Epithelial cell of prostate (primary cell): ENCODE data around the gene OR10J4.
"Not testable (repeated sequence)": the region's sequence is repeated elsewhere in the genome, so short reads cannot be mapped to it uniquely, and the experiment has no call there.

Experiments
- DNase-seq: peaks from one replicate; pipeline ENCODE4 v3.0.0-alpha.2; 2011; ENCODE audit warnings: low read depth, low spot score
- H3K27ac ChIP-seq: fragments of 450-650 bp; 2 replicates; pipeline ENCODE4 v1.5.1; 2017; ENCODE audit warnings: mild to moderate bottlenecking

Gene OR10J4

DNA sequence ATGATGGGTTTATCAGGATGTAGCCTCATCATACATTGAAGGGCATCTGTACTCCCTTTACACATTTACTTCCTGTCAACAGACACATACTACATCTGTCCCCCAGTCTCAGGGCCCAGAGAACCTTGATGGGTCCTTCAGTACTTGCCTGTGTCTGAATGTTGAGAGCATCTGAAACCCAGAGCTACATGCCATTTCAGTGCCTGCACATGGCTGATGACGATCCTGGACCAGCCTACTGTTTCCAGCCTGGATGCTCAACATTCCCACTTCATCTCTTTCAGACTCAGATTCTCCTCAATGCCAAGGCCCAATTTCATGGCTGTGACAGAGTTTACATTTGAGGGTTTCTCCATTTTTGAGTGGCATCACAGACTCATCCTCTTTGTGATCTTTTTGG is at the start of gene OR10J4:
Gene OR10J4, plus strand, starts transcription at position 301 of the 400 bp plus-strand sequence.
- DNase-seq = no peak
- H3K27ac ChIP-seq = no peak within 1 kb of the TSS

DNA sequence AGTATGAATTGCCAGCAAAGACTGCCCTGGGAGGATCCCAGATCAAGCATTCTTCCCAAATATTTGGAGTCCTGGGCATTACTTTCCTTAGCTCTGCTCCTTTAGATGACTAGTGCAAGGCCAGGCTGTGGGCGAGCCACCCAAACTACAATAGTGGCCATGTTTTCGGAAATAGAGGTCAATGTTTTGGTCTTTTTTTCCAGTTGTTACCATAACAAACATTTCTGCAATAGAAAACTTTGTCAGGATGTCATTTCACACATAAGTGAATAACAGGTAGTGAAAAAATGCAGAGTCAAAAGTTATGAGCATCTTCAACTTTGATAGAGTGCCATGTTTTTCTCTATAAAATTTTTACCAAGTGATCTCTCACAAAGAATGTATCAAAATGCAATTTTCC is 25.2 kb upstream of the OR10J4 start:
- no peak overlapping the region for H3K27ac ChIP-seq
- DNase-seq = no peak

DNA sequence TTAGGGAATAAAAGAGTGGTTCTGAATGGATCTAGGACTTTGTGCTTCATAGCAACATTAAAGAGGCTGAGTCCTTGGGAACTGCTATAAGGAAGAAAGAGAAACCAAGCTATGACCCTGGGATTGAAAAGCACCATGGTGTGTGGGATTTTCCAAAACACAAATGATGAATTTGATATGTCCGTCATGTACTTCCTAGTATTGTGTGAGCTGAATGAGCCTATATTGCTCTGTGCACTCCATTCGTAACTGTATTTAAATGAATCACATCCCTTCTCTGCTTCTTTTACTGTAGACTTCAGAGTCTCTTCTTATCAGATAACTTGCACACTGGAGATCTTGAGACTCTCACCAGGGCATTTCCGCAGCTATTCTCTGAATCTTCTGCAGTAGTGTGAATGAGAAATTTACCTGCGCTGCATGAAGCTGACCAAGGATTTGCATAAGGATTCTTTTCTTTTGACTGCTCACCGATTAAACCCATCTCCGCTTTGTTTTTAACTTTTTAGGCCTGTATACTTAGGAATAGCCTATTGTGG is 23.1 kb upstream of the OR10J4 start:
- H3K27ac ChIP-seq = no peak overlapping the region
- DNase-seq = no peak

DNA sequence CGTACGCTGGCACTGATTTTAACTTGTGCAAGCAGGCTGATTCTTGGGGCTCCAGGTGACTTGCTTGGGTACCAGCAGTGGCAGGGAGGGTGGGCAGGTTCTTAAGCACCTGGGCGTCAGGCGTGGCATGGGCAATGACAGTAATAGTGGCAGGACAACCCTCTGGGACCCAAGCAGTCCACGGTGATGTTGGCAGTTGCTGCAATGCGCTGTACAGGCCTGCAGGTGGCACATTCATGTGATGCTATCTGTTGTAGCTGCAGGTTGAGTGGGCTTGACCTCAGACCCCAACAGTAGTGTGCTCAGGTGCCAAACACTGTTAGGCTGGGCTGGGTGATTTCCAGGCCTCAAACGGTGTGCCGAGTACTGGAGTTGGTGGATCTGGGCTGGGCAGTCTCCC is 10.2 kb upstream of the OR10J4 start:
- DNase-seq = no peak
- no peak overlapping the region for H3K27ac ChIP-seq

DNA sequence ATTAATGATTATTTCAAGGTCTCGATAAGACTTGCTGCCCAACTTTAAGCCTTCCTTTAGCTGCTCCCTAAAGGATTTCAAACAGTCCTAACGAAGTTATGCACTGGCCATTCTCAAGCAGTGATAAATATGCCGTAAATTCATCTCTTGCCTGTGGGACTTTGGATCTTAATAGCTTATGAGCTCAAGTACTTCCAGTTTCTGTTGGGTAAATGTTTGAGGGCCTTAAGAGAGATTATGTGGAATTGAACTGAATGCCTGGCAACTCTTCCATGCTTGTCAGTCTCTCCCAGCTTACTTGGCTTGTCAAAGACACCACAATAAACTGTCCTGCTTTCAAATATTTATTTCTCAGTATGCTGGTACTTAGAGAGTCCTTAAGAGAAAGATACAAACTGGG is 3.5 kb upstream of the OR10J4 start:
- no peak for DNase-seq
- H3K27ac ChIP-seq = no peak overlapping the region

DNA sequence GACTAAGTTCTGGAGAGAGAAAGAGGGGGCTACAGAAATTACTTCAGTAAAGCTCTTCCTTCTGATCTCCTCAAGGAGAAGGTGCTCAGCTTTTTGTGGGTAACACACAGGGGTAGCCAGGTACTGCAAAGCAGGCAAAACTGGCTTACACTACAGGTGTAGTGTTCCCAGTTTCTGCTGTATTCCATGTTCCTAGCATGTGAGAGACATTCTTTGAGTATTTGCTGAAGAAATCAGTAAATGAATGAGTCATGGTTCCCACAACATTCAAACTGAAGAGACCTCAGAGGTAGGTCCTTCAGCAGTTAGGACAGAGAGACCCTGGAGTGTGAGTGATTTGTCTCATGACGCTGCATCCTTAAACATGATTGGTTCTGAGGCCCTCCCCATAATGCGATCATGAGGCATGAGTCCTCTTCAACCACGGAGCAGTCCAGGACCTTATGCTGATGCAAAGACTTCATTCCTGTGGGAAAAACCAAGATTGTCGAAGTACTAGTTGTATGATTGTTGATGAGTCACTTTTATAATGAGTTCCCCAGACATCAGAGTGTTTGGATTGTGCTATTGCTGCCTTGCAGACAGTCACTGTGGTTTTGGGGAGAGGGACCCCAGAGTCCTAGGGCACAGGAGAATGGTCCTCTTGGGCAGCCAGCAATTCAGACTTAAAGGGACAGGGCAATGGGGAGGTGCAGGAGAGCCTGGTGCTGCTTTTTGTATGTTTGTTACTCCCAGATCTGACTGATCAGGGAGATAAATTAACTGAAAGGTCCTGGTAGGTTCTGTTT is 2.7 kb upstream of the OR10J4 start:
- no peak overlapping the region for H3K27ac ChIP-seq
- peak; percentile 6 for DNase-seq

DNA sequence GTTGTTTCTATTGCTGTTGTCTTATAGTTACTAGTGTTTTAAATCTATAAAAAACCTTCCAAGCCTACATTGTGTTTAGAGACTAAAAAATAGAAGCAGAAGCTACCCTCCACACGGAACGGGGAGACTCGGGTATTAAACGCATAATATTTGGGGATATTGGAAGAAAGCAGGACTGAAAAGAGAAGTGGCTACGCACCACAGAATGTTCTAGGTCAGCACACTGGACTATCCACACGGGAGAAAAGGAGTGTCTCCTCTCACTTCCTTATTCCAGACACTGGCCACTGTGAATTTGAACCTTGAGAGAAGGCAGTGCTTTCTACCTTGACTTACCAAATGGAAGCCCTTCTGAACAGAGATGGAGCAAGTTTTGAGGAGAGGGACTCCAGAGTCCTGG is 1.0 kb upstream of the OR10J4 start:
- H3K27ac ChIP-seq = no peak overlapping the region

DNA sequence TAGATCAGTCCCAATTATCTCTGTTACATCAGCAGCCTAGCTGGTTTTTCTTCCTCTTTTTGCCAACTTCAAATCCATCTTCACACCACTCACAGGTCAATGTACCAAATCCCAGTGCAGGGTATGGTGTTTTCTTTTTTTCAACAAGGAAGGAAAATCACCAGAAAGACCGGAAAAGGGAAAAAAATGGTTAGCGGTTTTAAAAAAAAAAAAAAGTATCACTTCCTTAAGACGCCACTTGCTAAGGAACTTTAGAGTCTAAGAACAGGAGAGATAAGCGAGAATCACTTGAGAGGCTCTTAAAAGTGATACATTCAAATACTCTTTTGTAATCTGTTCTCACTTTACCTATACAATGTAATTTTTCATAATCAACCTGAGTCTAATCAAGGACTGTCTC is 4.5 kb downstream of the OR10J4 start:
- no peak overlapping the region for H3K27ac ChIP-seq
- no peak for DNase-seq

More for the DNA sequence above, 1.0 kb upstream of the OR10J4 start:
- DNase-seq = no peak

DNA sequence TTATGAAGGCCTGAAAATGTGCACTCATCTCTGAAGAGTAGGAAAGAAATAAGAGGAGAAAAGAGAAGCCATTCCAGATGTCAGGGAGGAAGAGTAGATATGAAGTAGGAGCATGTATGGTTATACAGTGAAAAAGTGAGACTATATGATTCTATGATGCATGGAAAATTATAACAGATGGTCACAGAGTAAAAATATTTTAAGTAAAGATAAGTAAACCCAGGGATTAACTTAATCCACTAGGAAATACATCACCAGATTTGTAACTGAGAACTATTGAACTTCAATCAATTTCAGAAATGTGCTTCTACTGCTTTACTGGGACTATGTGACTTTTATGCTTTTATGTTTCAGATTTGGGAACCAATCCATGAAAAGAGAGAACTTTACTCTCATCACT is 7.4 kb downstream of the OR10J4 start, which contains the start of gene OR10J1:
Gene OR10J1, plus strand, starts transcription at position 301 of the 400 bp plus-strand sequence. Its CDS starts 70 bp downstream, at position 371.
- no peak within 1 kb of the TSS for H3K27ac ChIP-seq
- DNase-seq = no peak

DNA sequence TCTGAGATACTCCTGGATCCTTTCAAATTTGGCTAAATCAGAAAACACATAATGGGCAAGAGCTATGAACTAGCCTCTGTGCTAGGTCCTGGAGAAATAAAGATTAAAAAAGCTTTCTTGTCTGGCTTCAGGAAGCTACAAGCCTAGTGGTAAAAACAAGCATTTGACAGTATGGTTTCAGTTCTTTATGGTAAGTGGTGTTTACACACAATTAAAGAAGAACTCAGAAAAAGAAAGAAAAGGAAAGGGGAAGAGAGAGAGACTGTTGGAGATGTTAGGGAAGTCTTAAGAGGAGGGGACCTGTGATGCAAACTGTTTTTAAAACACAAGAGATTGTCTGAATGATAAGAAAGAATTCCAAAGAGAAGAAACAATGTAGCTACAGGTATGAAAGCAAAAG is 9.4 kb downstream of the OR10J4 start:
- no peak for DNase-seq
- no peak overlapping the region for H3K27ac ChIP-seq

DNA sequence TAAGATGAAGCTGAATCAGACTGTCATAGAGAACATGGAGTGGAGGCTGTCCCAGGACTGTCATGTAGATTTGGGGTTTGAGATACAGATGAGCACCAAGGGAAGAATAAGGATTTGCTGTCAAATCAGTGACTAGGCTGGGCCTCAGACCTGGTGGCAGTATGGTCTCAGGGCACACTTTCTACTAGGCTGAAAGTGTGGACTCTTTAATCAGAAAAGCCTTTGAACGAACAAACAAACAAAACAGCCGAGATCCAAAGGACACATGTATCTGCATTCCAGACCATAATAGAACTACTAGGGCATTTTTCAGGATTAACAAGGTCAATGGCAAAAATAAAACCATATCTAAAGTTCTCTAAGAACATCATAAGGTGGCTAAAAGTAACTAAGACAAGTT is 10.4 kb downstream of the OR10J4 start:
- no peak overlapping the region for H3K27ac ChIP-seq
- DNase-seq = no peak

DNA sequence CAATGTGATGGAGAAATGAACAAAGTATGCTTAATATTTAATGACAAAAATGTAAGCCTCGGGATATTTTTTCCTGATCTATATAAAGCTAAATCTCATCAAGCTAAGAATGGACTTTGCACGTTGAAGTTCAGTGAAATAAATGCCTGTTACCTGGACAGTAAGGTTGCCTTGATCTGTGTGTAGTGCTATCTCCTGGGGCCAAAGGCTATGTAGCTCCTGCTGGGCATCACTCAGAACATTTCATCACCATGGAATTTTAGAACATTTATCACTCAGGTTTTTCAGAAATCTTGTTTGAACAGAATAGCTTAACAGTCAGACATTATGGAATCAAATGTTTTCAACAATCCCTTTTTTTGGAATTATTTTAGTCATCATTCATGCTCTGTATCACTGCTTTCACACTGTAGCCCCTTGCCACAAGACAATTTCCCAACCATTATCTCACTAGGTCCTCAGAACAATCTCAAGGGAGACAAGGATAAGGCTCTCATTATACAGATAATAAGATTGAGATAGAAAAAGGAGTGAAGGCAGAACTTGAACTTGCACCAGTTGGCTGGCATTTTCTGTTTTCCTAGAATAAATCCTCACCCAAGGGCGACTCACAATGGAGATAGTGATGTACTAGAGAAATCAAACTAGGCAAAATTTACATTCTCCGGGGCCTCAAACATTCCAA is 11.2 kb downstream of the OR10J4 start:
- DNase-seq = no peak
- no peak overlapping the region for H3K27ac ChIP-seq

DNA sequence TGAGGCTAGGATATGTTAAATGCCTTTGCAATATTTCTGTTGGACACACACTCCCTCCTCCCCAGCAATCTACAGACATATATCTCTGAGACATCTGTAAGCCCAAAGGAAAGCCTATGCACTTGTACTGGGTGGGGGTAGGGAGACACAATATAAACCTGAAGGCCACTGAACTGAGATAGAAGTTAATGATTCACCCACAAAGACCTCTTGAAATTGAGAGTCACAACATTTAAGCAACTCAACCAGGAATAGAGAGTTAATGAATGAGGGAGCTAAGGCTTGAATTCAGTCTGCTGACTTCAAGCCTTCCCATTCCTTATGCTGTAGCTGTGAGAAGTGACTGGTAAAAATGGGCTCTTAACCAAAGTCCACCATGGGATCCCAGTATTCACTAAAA is 12.5 kb downstream of the OR10J4 start:
- no peak for DNase-seq
- no peak overlapping the region for H3K27ac ChIP-seq

DNA sequence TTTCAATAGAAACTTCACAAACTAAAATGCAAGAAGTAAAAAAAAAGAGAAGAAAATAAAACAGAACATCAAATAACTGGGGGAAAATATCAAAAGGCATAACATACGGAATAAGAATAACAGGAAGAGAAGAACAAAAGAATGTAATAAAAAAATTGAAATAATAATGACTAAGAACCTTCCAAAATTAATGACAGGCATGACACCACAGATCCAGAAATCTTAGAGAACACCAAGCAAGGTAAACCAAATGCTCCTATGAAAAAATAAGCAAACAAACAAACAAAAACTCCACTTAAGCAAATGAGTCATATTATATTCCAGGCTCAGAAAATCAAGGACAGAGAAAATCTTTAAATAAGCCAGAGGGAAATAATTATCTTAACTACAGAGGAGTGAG is 16.2 kb downstream of the OR10J4 start:
- no peak for DNase-seq
- H3K27ac ChIP-seq = no peak overlapping the region

DNA sequence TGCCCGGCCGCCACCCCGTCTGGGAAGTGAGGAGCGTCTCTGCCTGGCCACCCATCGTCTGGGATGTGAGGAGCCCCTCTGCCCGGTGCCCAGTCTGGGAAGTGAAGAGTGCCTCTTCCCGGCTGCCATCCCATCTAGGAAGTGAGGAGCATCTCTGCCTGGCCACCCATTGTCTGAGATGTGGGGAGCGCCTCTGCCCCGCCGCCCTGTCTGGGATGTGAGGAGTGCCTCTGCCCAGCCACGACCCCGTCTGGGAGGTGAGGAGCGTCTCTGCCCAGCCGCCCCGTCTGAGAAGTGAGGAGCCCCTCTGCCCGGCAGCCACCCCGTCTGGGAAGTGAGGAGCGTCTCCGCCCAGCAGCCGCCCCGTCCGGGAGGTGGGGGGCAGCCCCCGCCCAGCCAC is 17.6 kb downstream of the OR10J4 start:
- not testable (repeated sequence) for DNase-seq, H3K27ac ChIP-seq

DNA sequence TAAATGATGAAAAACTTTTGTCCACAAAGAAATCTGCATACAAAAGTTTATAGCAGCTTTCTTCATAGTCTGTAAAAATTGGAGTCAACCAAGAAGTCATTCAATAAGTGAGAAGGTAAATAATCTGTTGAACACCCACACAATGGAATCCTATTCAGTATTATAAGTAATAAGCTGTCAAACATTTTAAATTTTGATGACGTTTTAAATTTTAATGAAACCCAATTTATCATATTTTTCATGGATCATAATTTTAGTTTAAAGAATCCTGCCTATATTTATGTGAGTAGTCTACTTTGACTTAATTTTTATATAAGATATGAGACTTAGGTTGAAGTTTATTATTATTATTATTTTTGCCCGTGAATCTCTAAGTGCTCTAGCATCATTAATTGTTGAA is 27.5 kb downstream of the OR10J4 start:
- no peak overlapping the region for H3K27ac ChIP-seq

DNA sequence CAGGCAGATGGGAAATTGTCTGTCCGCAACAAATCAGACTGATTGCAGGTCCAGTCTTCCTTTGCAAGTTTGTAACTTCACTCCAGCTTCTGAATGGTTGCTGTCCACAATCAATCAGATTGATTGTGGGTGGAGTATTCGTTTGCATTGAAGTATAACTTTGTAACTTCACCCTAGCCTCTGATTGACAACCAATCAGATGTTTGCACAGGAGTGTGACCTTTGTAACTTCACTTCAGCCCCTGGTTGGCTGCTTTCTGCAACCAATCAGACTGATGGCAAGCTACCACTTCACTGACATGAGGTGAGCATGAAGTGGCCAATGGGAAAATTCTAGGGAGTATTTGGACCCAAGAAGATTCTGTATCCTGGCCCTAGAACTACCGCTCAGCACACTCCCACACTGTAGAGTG is 33.2 kb downstream of the OR10J4 start:
- DNase-seq = no peak
- no peak overlapping the region for H3K27ac ChIP-seq

More for the DNA sequence above, 27.5 kb downstream of the OR10J4 start:
- no peak for DNase-seq

DNA sequence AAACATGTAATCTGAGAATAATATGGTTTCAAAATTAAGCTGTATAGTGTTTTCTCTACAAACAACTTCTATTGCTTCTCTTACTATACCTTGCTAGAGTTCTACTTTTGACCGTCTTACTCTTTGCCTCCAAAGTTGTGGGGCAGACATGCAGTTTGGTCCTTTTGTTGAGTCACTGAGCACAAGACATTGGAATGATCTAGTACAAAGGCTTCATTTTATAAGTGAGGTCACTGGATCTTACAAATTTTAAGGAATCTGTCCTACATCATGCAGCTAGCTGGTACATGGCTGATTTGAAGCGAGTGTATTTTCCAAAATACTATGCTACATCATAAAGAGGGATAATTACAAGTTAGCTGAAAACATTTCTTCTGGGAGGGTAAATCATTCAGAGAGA is 36.3 kb downstream of the OR10J4 start:
- H3K27ac ChIP-seq = no peak overlapping the region
- no peak for DNase-seq

DNA sequence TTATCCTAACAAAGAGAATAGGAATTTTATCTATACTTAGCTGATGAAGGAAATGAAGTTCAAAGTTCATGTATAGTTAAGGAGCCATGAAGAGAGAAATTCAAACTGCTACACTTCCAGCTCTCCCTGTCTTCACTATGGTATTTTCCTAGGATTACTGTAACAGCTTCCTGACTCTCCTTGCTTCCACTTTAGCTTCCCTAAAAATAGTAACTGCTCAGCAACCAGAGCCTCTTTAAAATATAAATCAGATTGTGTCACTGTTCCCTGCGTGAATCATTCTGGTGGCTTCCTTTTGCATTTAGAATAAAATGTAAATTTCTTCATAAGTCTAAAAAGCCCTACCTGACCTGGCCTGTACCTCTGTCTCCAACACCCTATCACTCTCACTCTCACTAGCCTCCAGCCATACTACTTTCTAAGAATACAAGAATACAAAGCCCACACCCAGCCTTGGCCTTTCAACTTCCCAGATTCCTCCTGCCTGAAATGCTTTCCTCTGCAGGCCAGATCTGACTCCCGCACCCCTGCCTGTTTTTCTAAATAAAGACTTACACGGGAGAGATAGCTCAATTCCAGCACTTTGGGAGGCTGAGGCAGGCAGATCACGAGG is 38.0 kb downstream of the OR10J4 start:
- H3K27ac ChIP-seq = no peak overlapping the region
- no peak for DNase-seq

DNA sequence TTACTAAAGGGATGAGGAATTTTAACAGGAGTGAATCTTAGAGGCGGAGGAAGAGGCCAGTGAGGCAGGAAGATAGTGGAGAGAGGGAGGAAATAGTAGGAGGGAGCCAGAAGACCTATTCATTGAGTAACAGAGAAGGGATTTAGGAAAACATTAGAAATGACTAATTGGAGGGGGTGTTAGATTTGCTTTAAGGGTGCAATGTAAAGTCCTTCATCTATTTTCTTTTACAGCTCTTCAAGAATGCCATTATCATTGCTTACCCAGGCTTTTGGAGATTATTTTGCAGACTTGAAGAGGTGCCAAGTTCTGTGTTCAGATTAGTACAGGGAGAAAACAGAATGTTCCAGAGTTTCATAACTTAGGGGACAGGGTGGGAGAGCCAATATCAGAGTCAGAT is 41.3 kb downstream of the OR10J4 start:
- DNase-seq = no peak
- H3K27ac ChIP-seq = no peak overlapping the region

DNA sequence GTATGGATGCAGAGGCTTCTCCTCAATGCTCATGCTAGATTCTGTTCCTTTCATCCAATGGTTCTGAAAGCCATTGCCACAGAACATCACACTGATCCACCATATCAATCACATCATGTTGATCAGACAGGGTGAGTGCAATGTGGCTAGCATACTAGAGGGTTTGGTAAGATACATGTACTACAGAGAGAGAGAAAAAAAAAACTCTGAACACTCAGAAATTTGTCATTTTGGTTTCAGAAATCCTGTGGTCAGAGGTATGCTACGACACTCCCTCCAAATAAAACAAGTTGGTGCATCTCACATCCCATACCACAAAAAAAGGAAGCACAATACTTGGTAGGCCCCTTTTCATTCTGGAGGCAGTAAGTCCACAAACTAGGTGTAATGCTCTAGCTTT is 42.9 kb downstream of the OR10J4 start:
- no peak for DNase-seq
- H3K27ac ChIP-seq = no peak overlapping the region
